Measurements from ENCODE around the gene KBTBD13. TPM values are rescaled to one million over a fixed set of nuclear protein-coding genes. Genes with fewer than 3 reads are reported as not detected.
A peak's percentile ranks its signal among the peaks of the same experiment; 100 is the strongest.

Gene KBTBD13
- total and polyA plus RNA-seq, 2 donors, result 0.19 to 0.32 TPM

DNA sequence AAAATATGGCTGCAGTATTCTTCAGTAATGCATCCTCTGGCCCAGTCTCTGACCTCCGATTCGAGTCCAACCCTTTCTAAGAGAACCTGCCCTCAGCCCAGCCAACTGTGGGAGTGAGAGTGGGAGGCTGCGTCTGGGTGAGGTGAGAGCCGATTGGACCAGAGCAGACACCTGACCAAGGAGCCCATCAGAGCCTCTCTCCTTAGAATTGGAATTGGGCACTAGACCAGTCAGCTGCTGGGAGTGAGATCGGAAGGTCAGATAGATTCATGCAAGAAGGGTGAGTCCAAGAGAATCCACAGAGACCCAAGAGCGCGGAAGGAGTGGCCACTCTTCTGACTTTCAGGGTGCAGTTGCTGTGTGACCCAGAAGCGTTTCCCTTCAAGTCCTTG, 19.0 kb upstream of the KBTBD13 start:
- H3K36me3 ChIP-seq (ENCODE audit: insufficient read depth), result peaks cover 1% of the 10 kb centered on the region
- 87% methylated on average over 8 of the region's 8 CpGs for WGBS
- H3K4me1 ChIP-seq (ENCODE audit: insufficient read depth), result no peaks in the 10 kb centered on the region
- H3K27ac ChIP-seq (ENCODE audit: low read depth), result no peak overlapping the region
- DNase-seq (ENCODE audit: extremely low spot score), result no peak
- no peak overlapping the region for H3K4me3 ChIP-seq (ENCODE audit: low read depth, low read length)

- H3K4me1 ChIP-seq (ENCODE audit: insufficient read depth), result no peaks in the 10 kb centered on the region
- no peak overlapping the region for H3K27ac ChIP-seq (ENCODE audit: low read depth)
- H3K36me3 ChIP-seq (ENCODE audit: insufficient read depth), result peaks cover 1% of the 10 kb centered on the region
- no peak overlapping the region for H3K4me3 ChIP-seq (ENCODE audit: low read depth, low read length)
- WGBS, result 83% methylated on average over 16 of the region's 16 CpGs
- no peak for DNase-seq (ENCODE audit: extremely low spot score)
Measured at GRCh38 chr15:65058394-65059368, 17.9 kb upstream of the KBTBD13 start.

DNA sequence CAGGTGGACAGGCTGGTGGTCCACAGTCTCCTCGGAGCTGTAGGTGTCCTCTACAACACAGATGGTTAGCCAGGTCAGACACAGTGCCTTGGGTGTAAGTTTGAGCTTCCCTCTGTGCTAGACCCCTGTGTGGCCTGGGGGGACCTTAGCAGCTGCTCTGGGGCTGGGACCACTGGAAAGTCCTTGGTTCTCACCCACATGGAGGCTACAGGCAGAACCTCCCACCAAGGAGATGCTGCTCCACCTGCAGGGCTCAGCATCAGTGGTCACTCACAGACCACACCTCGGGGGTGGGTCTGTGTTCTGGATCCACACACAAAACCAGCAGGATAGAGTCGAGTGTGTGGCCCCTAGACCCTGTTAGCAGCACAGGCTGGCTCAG, 17.2 kb upstream of the KBTBD13 start:
- 87% methylated on average over 3 of the region's 3 CpGs for WGBS
- peaks cover 1% of the 10 kb centered on the region for H3K36me3 ChIP-seq (ENCODE audit: insufficient read depth)
- H3K4me1 ChIP-seq (ENCODE audit: insufficient read depth), result no peaks in the 10 kb centered on the region
- no peak for DNase-seq (ENCODE audit: extremely low spot score)
- no peak overlapping the region for H3K27ac ChIP-seq (ENCODE audit: low read depth)
- H3K4me3 ChIP-seq (ENCODE audit: low read depth, low read length), result no peak overlapping the region

DNA sequence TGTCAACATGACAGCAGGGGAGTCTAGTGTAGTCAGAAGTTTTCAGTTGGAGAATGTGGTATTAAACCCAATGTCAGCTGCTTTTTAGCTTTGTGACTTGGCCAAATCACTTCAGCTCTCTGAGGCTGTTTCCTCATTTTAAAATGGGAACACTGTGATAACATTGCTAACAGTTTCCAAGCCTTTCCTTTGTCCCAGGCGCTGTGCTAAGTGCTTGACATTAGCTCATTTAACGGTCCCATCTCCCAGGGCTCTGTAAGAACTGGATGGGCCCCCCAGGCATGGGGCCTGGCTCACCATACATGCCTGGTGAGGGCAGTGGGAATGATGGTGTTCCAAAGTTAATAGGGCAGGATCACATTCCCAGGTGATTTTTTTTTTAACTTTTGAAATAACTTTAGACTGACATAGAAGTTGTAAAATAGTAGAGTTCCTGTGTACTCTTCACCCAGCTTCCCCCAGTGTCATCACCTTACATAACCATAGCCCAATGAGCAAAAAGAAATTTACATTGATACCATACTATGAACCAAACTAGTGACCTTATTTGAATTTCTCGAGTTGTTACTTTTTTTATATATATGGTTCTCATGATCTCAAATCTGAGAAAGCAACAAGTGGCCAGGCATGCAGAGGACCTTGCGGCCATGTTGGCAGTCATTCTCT, 16.5 kb upstream of the KBTBD13 start:
- Histone ChIP-seq H3K4me1 (ENCODE audit: insufficient read depth) (no peaks in the 10 kb centered on the region), H3K36me3 (ENCODE audit: insufficient read depth) (peaks cover 1% of the 10 kb centered on the region), H3K27ac (ENCODE audit: low read depth) (no peak overlapping the region), H3K4me3 (ENCODE audit: low read depth, low read length) (no peak overlapping the region)
- WGBS, result 83% methylated on average over 4 of the region's 4 CpGs
- DNase-seq (ENCODE audit: extremely low spot score), result no peak

- H3K27ac ChIP-seq (ENCODE audit: low read depth), result no peak overlapping the region
- H3K4me3 ChIP-seq (ENCODE audit: low read depth, low read length), result no peak overlapping the region
- H3K4me1 ChIP-seq (ENCODE audit: insufficient read depth), result no peaks in the 10 kb centered on the region
- DNase-seq (ENCODE audit: extremely low spot score), result no peak
- WGBS, result 88% methylated on average over 6 of the region's 6 CpGs
- H3K36me3 ChIP-seq (ENCODE audit: insufficient read depth), result peaks cover 1% of the 10 kb centered on the region
Measured at GRCh38 chr15:65060641-65061397, 15.7 kb upstream of the KBTBD13 start.

GRCh38 chr15:65062061-65062460, 14.5 kb upstream of the KBTBD13 start:
- 85% methylated on average over 5 of the region's 5 CpGs for WGBS
- peaks cover 1% of the 10 kb centered on the region for H3K36me3 ChIP-seq (ENCODE audit: insufficient read depth)
- H3K27ac ChIP-seq (ENCODE audit: low read depth), result no peak overlapping the region
- DNase-seq (ENCODE audit: extremely low spot score), result no peak
- no peaks in the 10 kb centered on the region for H3K4me1 ChIP-seq (ENCODE audit: insufficient read depth)
- no peak overlapping the region for H3K4me3 ChIP-seq (ENCODE audit: low read depth, low read length)

DNA sequence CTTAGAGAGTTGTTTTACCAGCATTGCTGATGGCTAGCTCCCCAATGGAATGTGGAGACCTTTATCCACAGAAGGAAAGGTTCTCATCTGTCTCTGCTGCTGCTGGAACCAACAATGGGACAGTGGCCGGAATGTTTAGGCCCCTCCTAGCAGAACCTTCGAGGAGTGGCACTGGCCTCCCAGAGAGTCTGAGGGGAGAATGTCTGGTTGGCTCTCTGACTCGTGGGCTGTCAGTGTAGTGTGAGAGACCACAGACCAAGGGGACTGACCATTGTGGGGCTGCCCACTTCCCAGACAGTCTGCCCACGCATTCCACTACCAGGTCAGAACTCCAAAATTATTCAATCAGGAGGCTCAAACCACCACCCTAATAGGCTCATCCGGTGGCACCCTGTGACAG, 13.8 kb upstream of the KBTBD13 start:
- peaks cover 1% of the 10 kb centered on the region for H3K36me3 ChIP-seq (ENCODE audit: insufficient read depth)
- no peaks in the 10 kb centered on the region for H3K4me1 ChIP-seq (ENCODE audit: insufficient read depth)
- 77% methylated on average over 5 of the region's 5 CpGs for WGBS
- no peak for DNase-seq (ENCODE audit: extremely low spot score)
- no peak overlapping the region for H3K4me3 ChIP-seq (ENCODE audit: low read depth, low read length)
- H3K27ac ChIP-seq (ENCODE audit: low read depth), result no peak overlapping the region

- Histone ChIP-seq H3K36me3 (ENCODE audit: insufficient read depth) (no peaks in the 10 kb centered on the region), H3K4me1 (ENCODE audit: insufficient read depth) (no peaks in the 10 kb centered on the region), H3K4me3 (ENCODE audit: low read depth, low read length) (peak overlapping the region; percentile 63), H3K27ac (ENCODE audit: low read depth) (no peak overlapping the region)
- WGBS, result 52% methylated on average over 3 of the region's 3 CpGs
- DNase-seq (ENCODE audit: extremely low spot score), result no peak
Measured at GRCh38 chr15:65066001-65066634, 10.4 kb upstream of the KBTBD13 start.

DNA sequence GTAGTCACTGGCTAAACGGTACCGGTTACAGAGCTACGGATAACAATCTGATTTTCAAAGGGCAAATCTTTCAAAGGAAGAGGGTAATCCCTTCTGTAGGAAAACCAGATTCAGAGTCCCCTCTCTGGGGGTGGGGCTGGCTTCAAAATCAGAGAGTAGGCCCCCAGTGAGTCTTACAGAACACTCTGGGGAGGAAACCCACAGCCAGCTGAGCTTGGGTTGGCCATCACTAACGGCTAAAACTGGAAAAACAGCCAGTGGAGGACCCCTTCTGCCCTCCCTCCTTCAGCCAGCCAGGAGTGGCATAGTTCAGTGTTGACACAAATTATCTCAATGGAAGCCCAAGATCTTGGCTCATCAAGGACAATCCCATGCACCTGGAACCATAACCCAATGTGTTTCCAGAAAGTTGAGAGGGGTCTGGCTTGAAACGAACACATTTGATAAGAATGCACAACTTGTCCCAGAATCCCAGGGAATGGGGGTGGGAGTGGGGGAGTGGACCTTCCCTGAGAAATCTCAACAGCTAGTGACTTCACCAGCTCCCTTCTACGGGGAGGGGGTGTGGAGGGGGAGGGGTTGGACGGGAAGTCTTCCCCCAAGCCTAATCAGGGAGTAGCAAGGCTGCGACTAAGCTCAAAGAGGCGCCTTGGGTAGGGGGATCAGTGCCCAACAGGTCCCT, 9.8 kb upstream of the KBTBD13 start:
- Histone ChIP-seq H3K36me3 (ENCODE audit: insufficient read depth) (no peaks in the 10 kb centered on the region), H3K4me3 (ENCODE audit: low read depth, low read length) (peak overlapping the region; percentile 63), H3K4me1 (ENCODE audit: insufficient read depth) (no peaks in the 10 kb centered on the region), H3K27ac (ENCODE audit: low read depth) (peak overlapping the region; percentile 83)
- DNase-seq (ENCODE audit: extremely low spot score), result no peak
- WGBS, result 18% methylated on average over 9 of the region's 9 CpGs

DNA sequence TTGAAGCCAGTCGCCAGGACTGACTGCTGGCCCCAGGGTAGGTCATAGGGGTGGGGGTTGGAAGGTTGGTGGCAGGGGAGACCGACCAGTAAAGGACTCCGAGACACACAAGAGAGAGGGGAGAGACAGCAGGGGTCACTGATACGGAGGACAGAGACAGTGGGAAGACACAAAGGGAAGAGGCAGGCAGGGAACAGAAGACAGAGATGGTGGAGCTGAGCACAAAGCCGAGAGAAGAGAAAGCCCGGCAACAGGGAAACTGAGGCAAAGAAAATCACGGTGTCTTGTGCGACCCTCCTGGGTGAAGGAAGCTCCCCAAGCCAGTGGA, 9.3 kb upstream of the KBTBD13 start:
- Histone ChIP-seq H3K27ac (ENCODE audit: low read depth) (peak overlapping the region; percentile 83), H3K4me1 (ENCODE audit: insufficient read depth) (no peaks in the 10 kb centered on the region), H3K4me3 (ENCODE audit: low read depth, low read length) (peak overlapping the region; percentile 63), H3K36me3 (ENCODE audit: insufficient read depth) (no peaks in the 10 kb centered on the region)
- no peak for DNase-seq (ENCODE audit: extremely low spot score)
- WGBS, result 7% methylated on average over 8 of the region's 8 CpGs

DNA sequence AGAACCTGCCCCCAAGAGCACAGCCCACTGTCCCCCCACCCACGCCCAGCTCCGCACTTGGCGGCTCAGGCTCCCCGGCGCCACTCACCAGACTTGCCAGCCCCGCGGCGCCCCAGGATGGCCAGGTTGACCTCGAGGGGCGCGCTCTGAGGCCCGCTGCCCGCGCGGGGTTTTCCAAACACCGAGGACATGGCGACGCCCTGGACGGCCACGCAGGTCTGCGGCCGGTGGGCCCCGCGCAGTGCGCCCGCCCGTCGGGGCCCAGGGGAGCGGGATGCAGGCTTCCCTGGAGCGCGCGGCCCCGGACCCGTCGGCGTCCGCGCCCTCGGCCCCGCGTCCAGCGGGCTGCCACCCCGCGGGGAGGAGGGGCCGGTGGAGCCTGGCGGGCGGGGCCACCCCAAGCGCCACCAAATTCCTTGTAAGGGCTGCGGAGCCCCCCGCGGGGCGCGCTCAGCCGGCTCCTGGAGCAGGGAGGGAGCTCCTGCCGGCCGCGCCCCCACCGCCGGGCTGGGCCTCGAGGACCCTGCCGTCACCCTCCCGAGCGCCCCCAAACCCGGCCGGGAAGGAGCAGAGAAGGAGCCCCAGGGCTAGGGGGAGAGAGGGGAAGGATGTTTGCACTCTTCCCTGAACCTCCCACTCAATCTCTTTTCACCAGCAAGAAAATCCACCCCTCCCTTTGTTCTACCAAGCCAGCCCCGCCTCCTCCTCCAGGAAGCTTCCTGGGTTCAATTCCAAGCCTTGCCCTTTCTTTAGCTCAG, 8.7 kb upstream of the KBTBD13 start, which contains the start of gene RASL12:
Gene RASL12 (minus strand): TSS at position 347 of the 758 bp plus-strand sequence. CDS start 156 bp downstream, at position 191.
- WGBS, result 2% methylated on average over 66 of the region's 66 CpGs
- peak within 1 kb of the TSS; percentile 63 for H3K4me3 ChIP-seq (ENCODE audit: low read depth, low read length)
- H3K27ac ChIP-seq (ENCODE audit: low read depth), result peak within 1 kb of the TSS; percentile 83
- DNase-seq (ENCODE audit: extremely low spot score), result no peak
- H3K36me3 ChIP-seq (ENCODE audit: insufficient read depth), result no peaks in the 10 kb centered on the region
- no peaks in the 10 kb centered on the region for H3K4me1 ChIP-seq (ENCODE audit: insufficient read depth)

DNA sequence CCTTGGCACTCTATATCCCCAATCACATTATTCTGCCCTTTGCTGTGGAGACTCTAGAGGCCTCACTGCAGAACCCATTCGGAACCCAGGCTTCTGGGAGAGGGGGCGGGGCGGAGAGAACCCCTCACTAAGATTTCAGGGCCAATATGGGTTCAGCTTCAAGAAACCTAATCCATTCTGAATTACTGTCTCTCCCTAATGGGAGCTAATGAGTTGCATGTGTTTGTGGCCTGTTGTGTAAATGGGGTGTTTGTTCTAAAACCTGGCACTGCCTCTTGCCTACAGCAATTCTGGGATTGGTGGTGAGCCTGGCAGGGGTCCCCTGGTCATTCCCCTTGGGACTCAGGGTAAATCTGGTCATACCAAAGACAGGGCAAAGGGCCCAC, 8.2 kb upstream of the KBTBD13 start:
- no peak overlapping the region for H3K4me3 ChIP-seq (ENCODE audit: low read depth, low read length)
- no peaks in the 10 kb centered on the region for H3K36me3 ChIP-seq (ENCODE audit: insufficient read depth)
- no peak for DNase-seq (ENCODE audit: extremely low spot score)
- WGBS, result 73% methylated on average over 3 of the region's 3 CpGs
- H3K27ac ChIP-seq (ENCODE audit: low read depth), result peak overlapping the region; percentile 83
- no peaks in the 10 kb centered on the region for H3K4me1 ChIP-seq (ENCODE audit: insufficient read depth)

Data from urinary bladder (tissue), 4 donors.